ENCODE measurements around the gene DNAJA3.
"Not testable (repeated sequence)": the region's sequence is repeated elsewhere in the genome, so short reads cannot be mapped to it uniquely, and the experiment has no call there.

DNA sequence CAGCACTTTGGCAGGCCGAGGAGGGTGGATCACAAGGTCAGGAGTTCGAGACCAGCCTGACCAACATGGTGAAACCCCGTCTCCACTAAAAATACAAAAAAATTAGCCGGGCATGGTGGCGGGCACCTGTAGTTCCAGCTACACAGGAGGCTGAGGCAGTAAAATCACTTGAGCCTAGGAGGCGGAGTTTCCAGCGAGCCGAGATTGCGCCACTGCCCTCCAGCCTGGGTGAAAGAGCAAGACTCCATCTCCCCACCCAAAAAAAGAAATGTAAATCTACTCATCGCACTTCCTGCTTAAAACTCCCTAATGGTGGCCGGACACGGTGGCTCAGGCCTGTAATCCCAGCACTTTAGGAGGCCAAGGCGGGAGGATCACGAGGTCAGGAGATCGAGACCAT, 31.8 kb upstream of the DNAJA3 start:
- TF ChIP-seq, protein P1, sequence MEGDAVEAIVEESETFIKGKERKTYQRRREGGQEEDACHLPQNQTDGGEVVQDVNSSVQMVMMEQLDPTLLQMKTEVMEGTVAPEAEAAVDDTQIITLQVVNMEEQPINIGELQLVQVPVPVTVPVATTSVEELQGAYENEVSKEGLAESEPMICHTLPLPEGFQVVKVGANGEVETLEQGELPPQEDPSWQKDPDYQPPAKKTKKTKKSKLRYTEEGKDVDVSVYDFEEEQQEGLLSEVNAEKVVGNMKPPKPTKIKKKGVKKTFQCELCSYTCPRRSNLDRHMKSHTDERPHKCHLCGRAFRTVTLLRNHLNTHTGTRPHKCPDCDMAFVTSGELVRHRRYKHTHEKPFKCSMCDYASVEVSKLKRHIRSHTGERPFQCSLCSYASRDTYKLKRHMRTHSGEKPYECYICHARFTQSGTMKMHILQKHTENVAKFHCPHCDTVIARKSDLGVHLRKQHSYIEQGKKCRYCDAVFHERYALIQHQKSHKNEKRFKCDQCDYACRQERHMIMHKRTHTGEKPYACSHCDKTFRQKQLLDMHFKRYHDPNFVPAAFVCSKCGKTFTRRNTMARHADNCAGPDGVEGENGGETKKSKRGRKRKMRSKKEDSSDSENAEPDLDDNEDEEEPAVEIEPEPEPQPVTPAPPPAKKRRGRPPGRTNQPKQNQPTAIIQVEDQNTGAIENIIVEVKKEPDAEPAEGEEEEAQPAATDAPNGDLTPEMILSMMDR (IDR thresholded peaks at IDR 0.05; ENCODE audit: low read depth, low read length): not testable (repeated sequence)
- not testable (repeated sequence) for TF ChIP-seq EZH2phosphoT487 (IDR thresholded peaks at IDR 0.05; ENCODE audit: low read depth)
